Esophagus squamous epithelium (tissue), 5 donors: Measurements from ENCODE around the gene MLPH. TPM values are rescaled to one million over a fixed set of nuclear protein-coding genes. Genes with fewer than 3 reads are reported as not detected.
A peak's percentile ranks its signal among the peaks of the same experiment; 100 is the strongest.

Experiments used
- DNase-seq: peaks from one replicate; lab custom pipeline; 2025; lab: John Stamatoyannopoulos, UW
- H3K27ac ChIP-seq, 4 donors: fragments of 200-600 bp; sonication (generic); one replicate each; pipeline ENCODE4 v1.5.1; 2016 to 2019; ENCODE audit warnings: mild to moderate bottlenecking in 1 of 4
- H3K27me3 ChIP-seq, 4 donors: fragments of 200-600 bp; sonication (generic); 1 replicate in 3 of 4; 2 replicates in 1 of 4; pipeline versions ENCODE4 v1.5.1 to v1.6.0; 2017 to 2021; ENCODE audit warnings: antibody characterized with exemption in 1 of 4
- H3K36me3 ChIP-seq, 3 donors: fragments of 200-600 bp; sonication (generic); one replicate each; pipeline ENCODE4 v1.5.1; 2016 to 2019
- H3K4me1 ChIP-seq, 3 donors: fragments of 200-600 bp; sonication (generic); one replicate each; pipeline ENCODE4 v1.5.1; 2017 to 2019
- H3K4me3 ChIP-seq, 4 donors: fragments of 200-600 bp; sonication (generic); 1 replicate in 3 of 4; 2 replicates in 1 of 4; pipeline ENCODE4 v1.5.1; 2016 to 2019; ENCODE audit warnings: mild to moderate bottlenecking in 2 of 4, moderate library complexity in 1 of 4
- H3K9me3 ChIP-seq, 3 donors: fragments of 200-600 bp; sonication (generic); one replicate each; pipeline ENCODE4 v1.5.1; 2016 to 2019
- CTCF ChIP-seq, 6 experiments: fragments of 450-650 bp in 4 of 6; fragments of 200-600 bp in 2 of 6; sonication (generic) in 2 of 6; IDR thresholded peaks; one replicate each; pipeline ENCODE4 v1.5.1; 2016 to 2019; ENCODE audit warnings: antibody characterized with exemption in 6 of 6, mild to moderate bottlenecking in 4 of 6, moderate library complexity in 4 of 6
- POLR2A ChIP-seq, 4 donors: fragments of 450-650 bp; IDR thresholded peaks; one replicate each; pipeline ENCODE4 v1.6.1; 2017; ENCODE audit warnings: antibody characterized with exemption in 4 of 4, mild to moderate bottlenecking in 4 of 4, moderate library complexity in 3 of 4
- WGBS, 2 donors: methylation state at CpG; one replicate each; pipeline ENCODE4 v1.1.5; 2018; 5-methylcytosine and 5-hydroxymethylcytosine counted together
- intact Hi-C: fragments of 100-400 bp; cut with DNase I; formaldehyde crosslinking; loops from one replicate; pipeline ENCODE4 v1.15.0; 2022
- total RNA-seq, 4 donors: library from RNA; depleted of rRNA; stranded (reverse); fragments of >200 nt; gene quantifications; one replicate each; pipeline ENCODE4 v1.1.0, GENCODE V29; 2016
- donor health status: DM: yes; HTN: yes; CAD: no.

MLPH gene
- total RNA-seq, 4 donors from 2014 or later, result 1.8 to 10.5 (median 7.6) TPM

- H3K4me1 ChIP-seq, result peaks cover 6 to 41% (median 18%) of the 10 kb centered on the region in 3 donors
- peaks cover 0 to 34% (median 0%) of the 10 kb centered on the region in 4 donors for H3K27me3 ChIP-seq
- intact Hi-C loops, result no loop called here
- H3K36me3 ChIP-seq, result no peaks in the 10 kb centered on the region
- H3K4me3 ChIP-seq, result no peak overlapping the region
- DNase-seq, result no peak
- H3K27ac ChIP-seq, result peak overlapping the region in 3 of 4 donors; percentile 30 to 84 (median 83)
- TF ChIP-seq CTCF (IDR thresholded peaks at IDR 0.05) (no peak), POLR2A (IDR thresholded peaks at IDR 0.05) (no peak)
- no peaks in the 10 kb centered on the region for H3K9me3 ChIP-seq
- 86 to 88% methylated on average over 10 to 11 of the region's 11 CpGs for WGBS, 2 donors
Measured at GRCh38 chr2:237447496-237447895, 39.6 kb upstream of the MLPH start.

GRCh38 chr2:237448171-237448570, 38.9 kb upstream of the MLPH start:
- peak overlapping the region in 3 of 4 donors; percentile 30 to 84 (median 83) for H3K27ac ChIP-seq
- 79 to 80% methylated on average over 2 of the region's 7 CpGs for WGBS, 2 donors
- no peak for DNase-seq
- H3K9me3 ChIP-seq, result no peaks in the 10 kb centered on the region
- peaks cover 0 to 36% (median 0%) of the 10 kb centered on the region in 4 donors for H3K27me3 ChIP-seq
- no peak overlapping the region for H3K4me3 ChIP-seq
- no peak for TF ChIP-seq CTCF (IDR thresholded peaks at IDR 0.05)
- TF ChIP-seq POLR2A (IDR thresholded peaks at IDR 0.05), result no peak
- intact Hi-C loops, result no loop called here
- peaks cover 6 to 41% (median 18%) of the 10 kb centered on the region in 3 donors for H3K4me1 ChIP-seq
- H3K36me3 ChIP-seq, result no peaks in the 10 kb centered on the region

GRCh38 chr2:237448626-237449025, 38.4 kb upstream of the MLPH start:
- intact Hi-C loops, result no loop called here
- TF ChIP-seq CTCF (IDR thresholded peaks at IDR 0.05), result no peak
- TF ChIP-seq POLR2A (IDR thresholded peaks at IDR 0.05), result no peak
- no peak for DNase-seq
- H3K27ac ChIP-seq, result peak overlapping the region; percentile 23 to 84 (median 56)
- peaks cover 0 to 40% (median 0%) of the 10 kb centered on the region in 4 donors for H3K27me3 ChIP-seq
- no peaks in the 10 kb centered on the region for H3K9me3 ChIP-seq
- no peaks in the 10 kb centered on the region for H3K36me3 ChIP-seq
- no peak overlapping the region for H3K4me3 ChIP-seq
- 65 to 82% methylated on average over 4 to 6 of the region's 6 CpGs for WGBS, 2 donors
- H3K4me1 ChIP-seq, result peaks cover 6 to 41% (median 18%) of the 10 kb centered on the region in 3 donors

GRCh38 chr2:237449193-237449881, 37.7 kb upstream of the MLPH start:
- WGBS, 2 donors, result 44 to 48% methylated on average over 13 of the region's 13 CpGs
- no peaks in the 10 kb centered on the region for H3K9me3 ChIP-seq
- H3K4me3 ChIP-seq, result no peak overlapping the region
- no peaks in the 10 kb centered on the region for H3K36me3 ChIP-seq
- peak overlapping the region; percentile 23 to 84 (median 80) for H3K27ac ChIP-seq
- DNase-seq, result no peak
- H3K27me3 ChIP-seq, result peaks cover 0 to 44% (median 0%) of the 10 kb centered on the region in 4 donors
- TF ChIP-seq POLR2A (IDR thresholded peaks at IDR 0.05) (no peak), CTCF (IDR thresholded peaks at IDR 0.05) (no peak)
- intact Hi-C loops, result no loop called here
- H3K4me1 ChIP-seq, result peaks cover 6 to 41% (median 18%) of the 10 kb centered on the region in 3 donors

- Histone ChIP-seq H3K36me3 (no peaks in the 10 kb centered on the region), H3K9me3 (no peaks in the 10 kb centered on the region), H3K4me1 (peaks cover 6 to 41% (median 18%) of the 10 kb centered on the region in 3 donors), H3K27me3 (peaks cover 0 to 50% (median 0%) of the 10 kb centered on the region in 4 donors), H3K4me3 (no peak overlapping the region), H3K27ac (peak overlapping the region in 3 of 4 donors; percentile 76 to 84 (median 83))
- no peak for DNase-seq
- TF ChIP-seq CTCF (IDR thresholded peaks at IDR 0.05) (no peak), POLR2A (IDR thresholded peaks at IDR 0.05) (no peak)
- intact Hi-C loops, result no loop called here
- WGBS, 2 donors, result 78 to 90% methylated on average over 2 to 5 of the region's 6 CpGs
Measured at GRCh38 chr2:237450108-237450507, 36.9 kb upstream of the MLPH start.
